Duodenal mucosa (tissue), 2 donors: ENCODE data around the gene COLEC11.
"Not testable (repeated sequence)": the region's sequence is repeated elsewhere in the genome, so short reads cannot be mapped to it uniquely, and the experiment has no call there.

Source experiments
- H3K27ac ChIP-seq: one replicate; pipeline ENCODE4 v1.7.0; 2013; ENCODE audit warnings: low read depth, low read length
- H3K27me3 ChIP-seq, 2 donors: one replicate each; pipeline ENCODE4 v1.7.0; 2013; ENCODE audit warnings: low read length in 2 of 2, control low read depth in 1 of 2; ENCODE audit not compliant: insufficient read depth in 2 of 2, control insufficient read depth in 1 of 2
- H3K36me3 ChIP-seq, 2 donors: one replicate each; pipeline ENCODE4 v1.7.0; 2013; ENCODE audit warnings: low read length in 2 of 2, control low read depth in 1 of 2; ENCODE audit not compliant: insufficient read depth in 2 of 2, control insufficient read depth in 1 of 2
- H3K4me1 ChIP-seq, 2 donors: one replicate each; pipeline ENCODE4 v1.7.0; 2013; ENCODE audit warnings: low read length in 2 of 2, control low read depth in 1 of 2; ENCODE audit not compliant: insufficient read depth in 2 of 2, control insufficient read depth in 1 of 2
- H3K4me3 ChIP-seq, 2 donors: one replicate each; pipeline ENCODE4 v1.7.0; 2013; ENCODE audit warnings: low read length in 2 of 2, low read depth in 1 of 2
- H3K9ac ChIP-seq, 2 donors: one replicate each; pipeline ENCODE4 v1.7.0; 2013; ENCODE audit warnings: low read length in 2 of 2, low read depth in 1 of 2
- H3K9me3 ChIP-seq, 2 donors: one replicate each; pipeline ENCODE4 v1.7.0; 2013; ENCODE audit warnings: low read length in 2 of 2, control low read depth in 1 of 2; ENCODE audit not compliant: control insufficient read depth in 1 of 2

The COLEC11 gene

DNA sequence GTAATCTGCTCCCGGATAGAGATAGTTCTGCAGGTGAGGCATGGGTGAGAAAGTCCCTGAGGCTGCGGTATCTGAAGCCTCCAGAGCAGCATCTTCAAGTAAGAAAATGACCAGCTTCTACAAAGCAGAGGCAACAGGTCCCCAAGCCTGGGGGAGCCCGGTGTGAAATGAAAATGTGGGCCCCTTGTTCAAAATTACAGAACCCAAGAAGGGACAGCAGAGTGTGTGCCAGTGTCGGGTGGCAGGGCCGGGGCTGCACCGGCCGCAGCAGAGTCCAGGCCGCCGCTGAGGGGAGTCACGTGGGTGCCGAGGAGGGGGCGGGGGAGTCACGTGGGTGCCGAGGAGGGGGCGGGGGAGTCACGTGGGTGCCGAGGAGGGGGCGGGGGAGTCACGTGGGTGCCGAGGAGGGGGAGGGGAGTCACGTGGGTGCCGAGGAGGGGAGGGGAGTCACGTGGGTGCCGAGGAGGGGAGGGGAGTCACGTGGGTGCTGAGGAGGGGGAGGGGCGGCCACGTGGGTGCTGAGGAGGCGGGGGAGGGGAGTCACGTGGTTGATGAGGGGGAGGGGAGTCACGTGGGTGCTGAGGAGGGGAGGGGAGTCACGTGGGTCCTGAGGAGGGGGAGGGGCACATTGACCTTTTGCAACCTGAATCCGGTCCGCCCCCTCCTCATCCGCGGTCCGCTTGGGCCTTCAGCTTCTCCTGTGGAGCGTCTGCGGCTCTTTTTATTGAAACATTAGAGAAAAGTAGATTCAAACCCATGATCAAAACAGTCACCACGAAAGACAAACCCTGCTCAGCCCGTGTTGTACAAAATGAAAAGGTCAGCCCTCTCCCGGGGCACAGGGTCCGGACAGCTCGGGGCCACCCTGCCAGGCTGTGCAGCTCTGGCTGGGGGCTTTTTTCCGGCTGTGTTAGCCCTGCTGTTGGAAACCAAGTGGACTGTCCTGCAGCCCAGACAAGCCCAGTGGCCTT, 10.4 kb downstream of the COLEC11 start:
- Histone ChIP-seq H3K27ac (peak overlapping the region; percentile 26), H3K4me3 (peak overlapping the region in 1 of 2 donors; percentile 22), H3K9ac (no peak overlapping the region), H3K36me3 (no peaks in the 10 kb centered on the region), H3K27me3 (no peaks in the 10 kb centered on the region), H3K9me3 (no peaks in the 10 kb centered on the region), H3K4me1 (no peaks in the 10 kb centered on the region)

DNA sequence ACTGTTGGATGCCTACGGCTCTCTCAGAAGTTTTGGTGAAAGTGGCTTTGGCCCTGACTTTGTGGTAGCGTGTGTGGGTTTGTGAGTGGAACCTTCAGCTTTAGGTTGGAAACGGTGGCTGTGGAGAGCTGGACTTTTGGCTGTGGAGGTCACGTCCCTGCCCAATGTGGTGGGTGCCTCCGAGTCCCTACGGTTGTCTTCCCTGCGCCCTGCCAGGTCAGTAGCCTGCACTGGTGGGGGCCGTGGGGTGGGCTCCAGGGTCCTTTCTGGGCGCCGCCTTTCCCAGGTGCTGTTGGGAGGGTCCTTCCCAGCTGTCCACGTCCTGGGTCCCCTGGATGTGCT, 11.1 kb downstream of the COLEC11 start:
- peak overlapping the region; percentile 20 for H3K27ac ChIP-seq
- no peak overlapping the region for H3K9ac ChIP-seq
- H3K36me3 ChIP-seq = no peaks in the 10 kb centered on the region
- no peaks in the 10 kb centered on the region for H3K4me1 ChIP-seq
- peak overlapping the region in 1 of 2 donors; percentile 22 for H3K4me3 ChIP-seq
- no peaks in the 10 kb centered on the region for H3K27me3 ChIP-seq
- H3K9me3 ChIP-seq = no peaks in the 10 kb centered on the region

DNA sequence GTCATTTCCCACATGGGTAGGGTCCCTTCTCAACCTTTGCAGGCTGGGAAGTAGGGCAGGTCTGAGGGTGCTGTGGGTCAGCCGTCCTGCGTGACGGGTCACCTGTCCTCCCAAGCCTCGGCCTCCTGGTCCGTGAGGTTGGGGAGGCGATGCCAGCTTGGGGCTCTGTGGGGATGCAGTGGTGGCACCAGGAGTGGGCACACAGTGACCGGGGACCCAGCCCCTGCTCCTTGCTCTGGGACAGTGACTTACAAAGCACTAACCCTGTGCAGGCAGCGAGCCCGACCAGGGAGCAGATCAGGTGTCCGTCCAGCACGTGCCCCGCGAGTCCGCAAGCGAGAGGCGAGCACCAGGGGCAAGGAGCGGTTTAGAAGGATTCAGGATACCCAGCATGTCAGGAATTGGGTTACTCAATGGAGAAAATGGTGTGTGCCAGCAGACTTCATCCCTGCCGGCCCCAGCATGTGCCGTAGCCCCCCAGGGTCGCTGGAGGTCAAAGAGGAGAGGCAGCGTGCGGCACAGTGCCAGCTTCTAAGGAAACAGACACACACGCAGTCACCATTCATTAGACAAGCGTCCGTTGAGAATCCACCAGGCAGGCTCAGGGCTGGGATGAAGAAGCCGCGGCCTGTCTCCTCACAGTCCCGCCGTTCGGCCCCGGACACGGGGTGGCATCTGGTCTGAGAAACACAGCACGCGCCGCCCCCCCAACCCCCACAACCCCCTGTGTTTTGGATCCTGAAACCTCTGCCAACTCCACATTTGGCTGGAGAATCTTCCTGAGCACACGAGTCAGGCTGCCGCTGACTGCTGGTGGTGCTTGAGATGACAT, 11.7 kb downstream of the COLEC11 start:
- Histone ChIP-seq H3K27me3 (no peaks in the 10 kb centered on the region), H3K9ac (no peak overlapping the region), H3K4me3 (no peak overlapping the region), H3K36me3 (no peaks in the 10 kb centered on the region), H3K4me1 (no peaks in the 10 kb centered on the region), H3K27ac (peak overlapping the region; percentile 20), H3K9me3 (no peaks in the 10 kb centered on the region)

DNA sequence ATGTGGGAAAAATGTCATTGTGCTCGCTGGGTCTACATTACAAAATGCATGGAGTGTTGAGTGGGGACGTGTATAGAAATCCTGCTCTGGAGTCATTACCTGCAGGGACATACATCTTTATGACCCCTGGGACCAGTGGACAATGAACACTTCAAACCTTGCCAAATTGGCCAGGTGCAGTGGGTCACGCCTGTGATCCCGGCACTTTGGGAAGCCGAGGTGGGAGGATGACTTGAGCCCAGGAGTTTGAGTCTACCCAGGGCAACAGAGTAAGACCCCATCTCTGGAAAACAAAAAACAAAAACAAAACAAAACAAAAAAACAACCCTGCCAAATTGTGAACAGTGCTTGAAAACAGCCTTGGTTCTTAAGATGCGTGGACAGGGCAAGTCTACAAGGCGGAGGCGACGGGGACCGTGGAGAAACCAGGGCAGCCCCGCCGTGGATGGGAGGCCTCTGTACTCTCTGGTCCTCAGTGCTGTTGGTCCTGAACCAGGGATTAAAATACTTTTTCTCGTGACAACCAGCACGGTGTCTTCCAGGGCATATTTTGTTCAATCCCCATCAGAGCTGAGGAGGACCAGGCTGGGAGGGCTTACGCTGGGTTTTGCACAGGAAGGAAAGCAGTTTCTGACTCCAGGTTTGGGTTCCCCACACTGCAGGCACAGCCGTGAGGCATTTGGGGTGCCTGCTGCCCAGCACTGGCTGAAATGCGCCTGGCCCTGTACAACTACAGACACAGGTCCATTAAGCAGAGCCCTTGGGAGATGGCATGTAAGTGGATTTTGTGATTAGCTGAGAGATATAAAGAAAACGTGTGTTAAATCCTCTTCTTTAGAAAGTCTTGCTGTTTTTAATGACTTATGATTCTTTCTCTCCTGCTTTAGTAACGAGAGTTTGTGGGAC, 13.7 kb downstream of the COLEC11 start:
- Histone ChIP-seq H3K9me3 (no peaks in the 10 kb centered on the region), H3K9ac (no peak overlapping the region), H3K4me1 (no peaks in the 10 kb centered on the region), H3K27ac (no peak overlapping the region), H3K27me3 (no peaks in the 10 kb centered on the region), H3K4me3 (no peak overlapping the region), H3K36me3 (no peaks in the 10 kb centered on the region)

DNA sequence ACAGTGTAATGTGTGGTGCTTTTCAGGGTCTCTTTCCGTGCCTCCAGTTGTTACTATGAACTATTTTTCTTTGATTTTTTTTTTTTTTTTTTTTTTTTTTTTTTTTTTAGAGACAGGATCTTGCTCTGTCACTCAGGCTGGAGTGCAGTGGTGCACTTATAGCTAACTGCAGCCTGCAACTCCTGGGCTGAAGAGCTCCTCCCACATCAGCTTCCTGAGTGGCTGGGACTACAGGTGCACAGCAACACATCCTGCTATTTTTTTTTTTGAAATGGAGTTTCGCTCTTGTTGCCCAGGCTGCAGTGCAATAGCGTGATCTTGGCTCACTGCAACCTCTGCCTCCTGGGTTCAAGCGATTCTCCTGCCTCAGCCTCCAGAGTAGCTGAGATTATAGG, 14.4 kb downstream of the COLEC11 start:
- H3K9ac ChIP-seq, H3K27ac ChIP-seq, H3K27me3 ChIP-seq, H3K4me1 ChIP-seq, H3K36me3 ChIP-seq, H3K9me3 ChIP-seq, H3K4me3 ChIP-seq: not testable (repeated sequence)

DNA sequence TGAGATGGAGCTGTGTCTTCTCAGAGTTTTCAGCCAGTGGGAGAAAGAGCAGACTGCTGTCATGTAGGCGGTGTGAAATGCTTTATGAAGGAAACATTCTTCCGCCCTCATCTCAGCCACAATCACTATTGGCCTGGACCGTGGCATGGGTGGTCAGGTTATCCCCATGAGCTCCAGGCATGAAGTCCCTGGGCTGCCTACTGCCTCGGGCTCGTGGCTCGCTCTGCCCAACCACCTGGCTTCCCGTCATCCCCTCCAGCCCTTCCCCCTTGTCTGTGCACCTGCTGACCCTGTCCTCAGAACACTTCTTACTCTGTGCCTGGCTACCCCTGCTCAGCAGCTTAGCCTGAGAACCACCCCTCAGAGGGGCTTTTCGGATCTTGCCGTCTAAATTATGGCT, 15.5 kb downstream of the COLEC11 start:
- Histone ChIP-seq H3K9me3 (no peaks in the 10 kb centered on the region), H3K27me3 (no peaks in the 10 kb centered on the region), H3K9ac (no peak overlapping the region), H3K4me3 (no peak overlapping the region), H3K27ac (no peak overlapping the region), H3K36me3 (no peaks in the 10 kb centered on the region), H3K4me1 (no peaks in the 10 kb centered on the region)

DNA sequence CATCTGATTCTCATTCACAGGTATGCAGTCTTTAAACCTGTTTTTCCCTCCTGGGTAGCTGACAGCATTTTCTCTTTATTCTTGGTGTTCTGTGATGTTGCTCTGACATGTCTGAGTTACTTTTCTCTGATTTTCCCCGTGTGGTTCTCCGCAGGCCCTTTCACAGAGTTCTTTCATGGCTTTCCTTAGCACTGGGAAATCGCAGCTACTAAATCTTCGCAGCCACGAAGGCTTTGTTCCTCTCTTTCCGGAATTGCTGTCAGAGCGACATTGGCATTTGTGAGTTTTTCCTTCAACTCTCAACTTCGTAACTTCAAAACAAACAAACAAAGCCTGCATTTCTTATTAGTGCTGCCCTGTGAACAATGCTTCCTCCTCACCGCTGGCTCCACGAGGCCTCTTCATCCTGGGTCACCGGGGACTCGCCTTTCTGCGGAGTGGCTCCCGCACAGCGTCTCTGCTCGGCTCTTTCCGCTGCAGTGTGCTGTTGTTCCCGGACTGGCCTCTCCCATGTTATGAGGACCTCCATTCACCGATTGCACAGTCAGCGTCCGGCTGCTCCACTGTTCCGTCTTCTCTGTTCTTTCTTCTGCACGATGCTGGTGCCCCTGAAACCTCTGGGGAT, 16.1 kb downstream of the COLEC11 start:
- H3K4me3 ChIP-seq = no peak overlapping the region
- H3K36me3 ChIP-seq = no peaks in the 10 kb centered on the region
- no peaks in the 10 kb centered on the region for H3K27me3 ChIP-seq
- H3K4me1 ChIP-seq = no peaks in the 10 kb centered on the region
- no peak overlapping the region for H3K27ac ChIP-seq
- H3K9me3 ChIP-seq = no peaks in the 10 kb centered on the region
- H3K9ac ChIP-seq = no peak overlapping the region

DNA sequence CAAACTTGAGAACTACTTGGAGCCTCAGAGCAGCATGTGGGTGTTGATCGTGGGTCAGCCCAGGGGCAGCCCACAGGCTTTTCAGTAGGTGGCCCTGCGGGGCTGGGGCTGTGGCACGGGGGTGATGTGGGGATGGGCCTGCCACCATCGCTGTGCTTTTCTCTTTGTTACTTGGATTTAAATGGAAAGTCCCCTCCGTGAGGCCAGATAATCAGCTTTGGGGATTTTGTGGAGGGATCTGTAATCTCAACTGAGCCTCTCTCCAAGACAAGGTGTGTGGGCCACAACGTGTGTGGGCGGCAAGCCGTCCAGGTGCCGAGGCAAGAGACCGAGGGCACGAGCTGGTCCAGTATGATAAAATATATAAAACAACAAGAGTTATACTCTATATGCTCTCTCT, 16.7 kb downstream of the COLEC11 start:
- H3K4me3 ChIP-seq = no peak overlapping the region
- H3K27me3 ChIP-seq = no peaks in the 10 kb centered on the region
- no peaks in the 10 kb centered on the region for H3K4me1 ChIP-seq
- no peaks in the 10 kb centered on the region for H3K9me3 ChIP-seq
- H3K9ac ChIP-seq = no peak overlapping the region
- no peak overlapping the region for H3K27ac ChIP-seq
- H3K36me3 ChIP-seq = no peaks in the 10 kb centered on the region

DNA sequence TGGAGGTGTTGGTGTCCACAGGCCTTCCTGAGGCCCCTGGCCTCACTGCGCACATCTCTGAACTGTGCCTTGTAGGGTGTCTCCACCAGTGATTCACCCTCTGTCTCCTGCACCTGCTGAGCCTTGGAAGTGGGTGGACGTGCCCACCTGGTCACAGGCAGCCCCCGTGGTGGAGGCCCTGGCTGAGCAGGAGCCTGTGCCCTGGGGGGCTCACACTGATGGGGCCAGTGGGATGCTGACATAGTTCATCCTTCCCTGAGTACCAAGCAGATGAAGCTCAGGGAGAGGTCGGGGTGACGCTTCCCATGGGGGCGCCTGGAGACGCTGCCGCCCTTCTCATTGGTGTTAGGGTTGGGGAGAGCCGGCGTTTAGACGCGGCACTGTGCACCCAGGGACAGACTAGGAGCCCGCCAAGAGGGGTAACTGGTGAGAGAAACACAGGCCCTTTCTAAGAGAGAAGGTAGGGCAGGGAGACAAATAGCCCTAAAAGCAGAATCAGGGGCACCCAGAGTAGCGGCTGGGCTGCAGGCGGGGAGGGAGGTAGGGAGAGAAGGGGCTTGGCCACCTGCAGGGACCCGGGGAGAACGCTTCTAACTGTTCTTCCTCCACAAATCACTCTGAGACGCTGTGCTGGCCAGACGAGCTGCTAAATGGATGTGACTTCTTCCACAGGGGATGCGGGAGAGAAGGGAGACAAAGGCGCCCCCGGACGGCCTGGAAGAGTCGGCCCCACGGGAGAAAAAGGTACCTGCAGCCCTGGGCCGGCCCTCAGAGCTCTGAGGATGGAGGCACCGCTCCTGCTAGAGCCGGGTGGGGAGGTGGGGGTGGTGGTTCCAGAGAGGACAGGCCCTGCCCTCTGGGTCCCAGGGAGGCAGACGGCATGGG, 18.0 kb downstream of the COLEC11 start:
- H3K36me3 ChIP-seq = no peaks in the 10 kb centered on the region

More for the DNA sequence above, 18.0 kb downstream of the COLEC11 start:
- H3K27me3 ChIP-seq = no peaks in the 10 kb centered on the region
- H3K9me3 ChIP-seq = no peaks in the 10 kb centered on the region
- no peak overlapping the region for H3K27ac ChIP-seq
- no peak overlapping the region for H3K9ac ChIP-seq
- H3K4me1 ChIP-seq = no peaks in the 10 kb centered on the region
- H3K4me3 ChIP-seq = no peak overlapping the region
